Fibroblast of the aortic adventitia (primary cell): ENCODE data around the gene LIMA1. TPM values are rescaled to one million over a fixed set of nuclear protein-coding genes. Genes with fewer than 3 reads are reported as not detected.
A peak's percentile ranks its signal among the peaks of the same experiment; 100 is the strongest.
"Not testable (repeated sequence)": the region's sequence is repeated elsewhere in the genome, so short reads cannot be mapped to it uniquely, and the experiment has no call there.

Experiments used
- DNase-seq: peaks from one replicate; pipeline ENCODE4 v3.0.0-alpha.2; 2010; ENCODE audit warnings: low read depth
- H3K4me3 ChIP-seq: 2 replicates; pipeline ENCODE4 v1.5.1; 2011; ENCODE audit warnings: low read depth, mild to moderate bottlenecking, control low read depth, low read length, moderate library complexity
- total RNA-seq: library from RNA; depleted of rRNA; stranded (reverse); fragments of >200 nt; gene quantifications from 2 replicates; pipeline ENCODE4 v1.2.3, GENCODE V29; 2012; ENCODE audit warnings: low replicate concordance
- TF ChIP-seq, protein P1 (sequence below): IDR thresholded peaks from 2 replicates; pipeline ENCODE4 v1.5.1; 2011; ENCODE audit warnings: mild to moderate bottlenecking, low read length, control low read depth, inconsistent platforms; ENCODE audit not compliant: insufficient read depth

Gene LIMA1
- 156 and 229 TPM in 2 replicates for total RNA-seq

DNA sequence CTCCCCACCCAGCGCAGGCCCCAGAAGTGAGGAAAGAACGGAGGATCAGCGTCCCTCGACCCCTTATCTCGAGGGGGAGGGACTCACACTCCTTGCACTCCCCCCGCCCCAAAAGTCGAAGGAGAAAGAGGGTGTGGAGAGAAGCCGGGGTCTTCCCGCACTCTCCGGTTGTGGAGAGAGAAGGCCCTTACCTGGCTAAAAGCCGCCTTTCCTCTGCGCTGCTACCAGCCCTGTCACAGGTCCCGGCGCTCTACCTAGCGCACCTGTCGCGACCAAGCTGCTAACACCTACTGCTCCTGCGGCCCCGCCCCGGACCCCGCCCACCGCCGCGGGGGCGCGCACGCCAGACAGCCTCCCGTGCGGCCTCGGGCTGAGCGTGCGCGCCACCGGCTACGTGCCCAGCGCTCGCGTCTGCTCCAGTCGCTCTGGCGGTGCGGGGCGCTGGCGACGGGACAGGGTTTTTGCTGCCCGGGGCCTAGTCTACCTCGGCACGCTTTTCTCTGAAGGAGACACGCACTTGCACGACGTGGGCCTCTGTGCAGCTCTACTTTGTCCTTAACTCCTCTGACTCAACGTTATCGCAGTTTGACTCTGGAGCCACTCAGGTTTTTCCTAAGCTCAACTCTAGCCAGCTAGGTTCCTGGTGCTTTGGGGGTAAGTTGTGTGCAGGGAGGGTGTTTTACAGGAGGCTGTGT is at the start of gene LIMA1:
LIMA1 (minus strand) TSS at position 292 of the 695 bp plus-strand sequence. CDS start 34,769 bp downstream, outside the sequence.
- TF ChIP-seq, protein P1, sequence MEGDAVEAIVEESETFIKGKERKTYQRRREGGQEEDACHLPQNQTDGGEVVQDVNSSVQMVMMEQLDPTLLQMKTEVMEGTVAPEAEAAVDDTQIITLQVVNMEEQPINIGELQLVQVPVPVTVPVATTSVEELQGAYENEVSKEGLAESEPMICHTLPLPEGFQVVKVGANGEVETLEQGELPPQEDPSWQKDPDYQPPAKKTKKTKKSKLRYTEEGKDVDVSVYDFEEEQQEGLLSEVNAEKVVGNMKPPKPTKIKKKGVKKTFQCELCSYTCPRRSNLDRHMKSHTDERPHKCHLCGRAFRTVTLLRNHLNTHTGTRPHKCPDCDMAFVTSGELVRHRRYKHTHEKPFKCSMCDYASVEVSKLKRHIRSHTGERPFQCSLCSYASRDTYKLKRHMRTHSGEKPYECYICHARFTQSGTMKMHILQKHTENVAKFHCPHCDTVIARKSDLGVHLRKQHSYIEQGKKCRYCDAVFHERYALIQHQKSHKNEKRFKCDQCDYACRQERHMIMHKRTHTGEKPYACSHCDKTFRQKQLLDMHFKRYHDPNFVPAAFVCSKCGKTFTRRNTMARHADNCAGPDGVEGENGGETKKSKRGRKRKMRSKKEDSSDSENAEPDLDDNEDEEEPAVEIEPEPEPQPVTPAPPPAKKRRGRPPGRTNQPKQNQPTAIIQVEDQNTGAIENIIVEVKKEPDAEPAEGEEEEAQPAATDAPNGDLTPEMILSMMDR: no peak
- H3K4me3 ChIP-seq: peak within 1 kb of the TSS; percentile 79
- DNase-seq: peak; percentile 80

DNA sequence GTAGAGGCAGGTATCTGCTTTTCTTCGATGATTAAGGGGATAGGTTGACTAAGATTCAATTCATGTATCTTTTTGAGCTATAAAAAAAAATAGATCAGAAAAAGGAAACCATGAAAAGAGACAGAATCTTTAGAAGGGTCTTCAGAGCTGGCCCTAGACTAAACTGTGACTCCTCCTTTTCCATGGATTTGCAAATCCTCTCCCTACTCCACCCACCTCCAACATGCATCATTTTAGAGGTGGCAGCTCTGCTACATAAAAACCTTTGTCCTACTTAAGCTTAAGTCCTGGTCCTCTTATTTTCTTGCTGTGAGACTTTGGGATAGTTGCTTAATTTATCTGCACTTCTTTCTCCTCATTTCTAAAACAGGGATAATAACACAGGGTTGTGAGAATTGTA is 48.4 kb upstream of the LIMA1 start:
- TF ChIP-seq, protein P1: no peak
- no peak overlapping the region for H3K4me3 ChIP-seq
- no peak for DNase-seq

DNA sequence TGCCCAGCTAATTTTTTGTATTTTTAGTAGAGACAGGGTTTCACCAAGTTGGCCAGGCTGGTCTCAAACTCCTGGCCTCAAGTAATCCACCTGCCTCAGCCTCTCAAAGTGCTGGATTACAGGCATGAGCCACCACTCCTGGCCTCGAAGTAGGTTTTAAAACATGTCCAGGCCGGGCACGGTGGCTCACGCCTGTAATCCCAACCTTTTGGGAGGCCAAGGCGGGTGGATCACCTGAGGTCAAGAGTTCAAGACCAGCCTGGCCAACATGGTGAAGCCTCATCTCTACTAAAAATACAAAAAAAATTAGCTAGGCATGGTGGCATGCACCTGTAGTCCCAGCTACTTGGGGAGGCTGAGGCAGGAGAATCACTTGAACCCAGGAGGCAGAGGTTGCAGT is 45.3 kb upstream of the LIMA1 start:
- DNase-seq, H3K4me3 ChIP-seq: not testable (repeated sequence)

DNA sequence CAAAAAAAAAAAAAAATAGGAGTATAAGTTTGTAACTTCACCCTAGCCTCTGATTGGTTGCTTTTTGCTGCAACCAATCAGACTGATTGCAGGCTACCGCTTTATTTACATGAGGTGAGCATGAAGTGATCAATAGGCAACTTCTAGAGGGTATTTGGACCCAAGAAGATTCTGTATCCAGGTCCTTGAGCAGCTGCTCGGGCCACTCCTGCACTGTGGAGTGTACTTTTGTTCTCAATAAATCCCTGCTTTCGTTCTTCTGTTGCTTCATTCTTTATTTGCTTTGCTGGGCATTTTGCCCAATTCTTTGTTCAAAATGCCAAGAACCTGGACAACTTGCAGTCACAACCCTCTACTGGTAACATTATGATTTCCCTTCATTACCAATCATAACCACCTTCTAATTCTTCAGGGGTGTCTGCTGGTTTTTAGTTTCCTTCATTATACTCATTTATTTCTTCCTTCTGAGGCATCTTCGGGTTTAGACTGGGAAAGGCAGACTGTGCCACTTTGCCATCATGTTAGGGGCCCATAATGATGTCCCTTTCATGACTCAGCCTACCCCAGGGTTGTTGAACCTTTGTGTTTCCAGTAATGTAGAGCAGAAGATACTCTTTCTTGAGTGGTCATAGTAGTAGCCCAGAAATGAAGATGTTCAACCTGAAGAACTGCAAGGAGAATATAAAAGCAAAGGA is 43.4 kb upstream of the LIMA1 start:
- TF ChIP-seq, protein P1: no peak
- DNase-seq: peak; percentile 80
- no peak overlapping the region for H3K4me3 ChIP-seq

DNA sequence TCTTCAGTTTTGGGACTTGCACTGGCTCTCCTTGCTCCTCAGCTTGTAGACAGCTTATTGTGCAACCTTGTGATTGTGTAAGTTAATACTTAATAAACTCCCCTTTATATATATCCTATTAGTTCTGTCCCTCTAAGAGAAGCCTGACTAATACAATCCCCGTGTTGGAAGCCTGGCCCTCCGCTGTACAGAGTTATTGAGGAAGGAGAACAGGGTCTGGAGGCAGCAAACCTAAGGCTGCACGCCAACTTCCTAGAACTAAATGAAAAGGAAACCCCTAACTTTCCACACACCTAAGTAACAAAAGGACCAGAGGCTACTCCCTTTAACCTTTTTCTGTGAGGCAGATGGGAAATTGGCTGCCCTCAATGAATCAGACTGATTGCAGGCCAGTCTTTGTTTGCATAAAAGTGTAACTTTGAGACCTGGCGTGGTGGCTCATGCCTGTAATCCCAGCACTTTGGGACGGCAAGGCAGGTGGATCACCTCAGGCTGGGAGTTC is 42.6 kb upstream of the LIMA1 start:
- peak; percentile 30 for DNase-seq

DNA sequence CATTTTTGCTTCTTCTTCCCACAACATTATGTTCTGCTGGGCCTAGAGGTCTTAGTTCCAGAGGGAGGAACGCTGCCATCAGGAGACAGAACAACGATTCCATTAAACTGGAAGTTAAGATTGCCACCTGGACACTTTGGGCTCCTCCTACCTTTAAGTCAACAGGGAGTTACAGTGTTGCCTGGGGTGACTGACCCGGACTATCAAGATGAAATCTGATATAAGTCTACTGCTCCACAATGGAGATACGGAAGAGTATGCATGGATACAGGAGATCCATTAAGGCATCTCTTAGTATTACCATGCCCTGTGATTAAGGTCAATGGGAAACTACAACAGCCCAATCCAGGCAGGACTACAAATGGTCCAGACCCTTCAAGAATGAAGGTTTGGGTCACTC is 41.5 kb upstream of the LIMA1 start:
- not testable (repeated sequence) for H3K4me3 ChIP-seq, DNase-seq

More for the DNA sequence above, 42.6 kb upstream of the LIMA1 start:
- TF ChIP-seq, protein P1: no peak
- no peak overlapping the region for H3K4me3 ChIP-seq

DNA sequence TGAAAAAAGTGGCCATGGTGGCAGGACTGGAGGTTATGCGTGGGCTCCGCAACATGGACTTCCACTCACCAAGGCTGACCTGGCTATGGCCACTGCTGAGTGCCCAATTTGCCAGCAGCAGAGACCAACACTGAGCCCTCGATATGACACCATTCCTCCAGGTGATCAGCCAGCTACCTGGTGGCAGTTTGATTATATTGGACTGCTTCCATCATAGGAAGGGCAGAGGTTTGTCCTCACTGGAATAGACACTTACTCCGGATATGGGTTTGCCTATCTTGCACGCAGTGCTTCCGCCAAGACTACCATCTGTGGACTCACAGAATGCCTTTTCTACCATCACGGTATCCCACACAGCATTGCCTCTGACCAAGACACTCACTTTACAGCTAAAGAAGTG is 40.8 kb upstream of the LIMA1 start:
- not testable (repeated sequence) for H3K4me3 ChIP-seq, DNase-seq

DNA sequence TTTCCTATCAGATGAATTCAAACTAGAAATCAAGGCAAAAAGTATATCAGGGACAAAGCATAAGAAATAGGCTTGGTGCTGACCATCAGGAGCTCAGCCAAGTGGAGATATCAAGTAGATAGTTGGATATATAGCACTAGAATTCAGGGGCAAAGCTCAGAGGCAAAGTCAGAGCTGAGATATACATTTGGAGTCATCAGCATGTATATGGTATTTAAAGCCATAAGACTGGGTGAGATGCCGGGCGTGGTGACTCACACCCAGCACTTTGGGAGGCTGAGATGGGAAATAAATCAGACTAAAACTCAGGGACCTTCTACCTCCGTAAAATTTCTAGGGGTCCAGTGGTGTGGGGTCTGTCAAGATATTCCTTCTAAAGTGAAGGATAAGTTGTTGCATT is 38.9 kb upstream of the LIMA1 start:
- TF ChIP-seq, protein P1: no peak
- DNase-seq: no peak
- H3K4me3 ChIP-seq: no peak overlapping the region
